Heart right ventricle (tissue), 16 donors: ENCODE data around the gene RBPJL. TPM values are rescaled to one million over a fixed set of nuclear protein-coding genes. Genes with fewer than 3 reads are reported as not detected.

ENCODE experiments used
- ATAC-seq, 8 donors: fragments of 200-7000 bp; cut with Tn5 transposase; one replicate each; pipeline ENCODE4 v1.9.1; 2020; ENCODE audit warnings: mild to moderate bottlenecking in 8 of 8, moderate library complexity in 8 of 8, moderate number of reproducible peaks in 1 of 8
- DNase-seq, 2 donors: peaks; one replicate each; pipeline ENCODE4 v3.0.0-alpha.2; 2020
- H3K27ac ChIP-seq, 10 donors: fragments of 200-600 bp; sonication (generic) in 2 of 10; one replicate each; pipeline versions ENCODE4 v1.5.0 to v1.8.0; 2020 to 2022; ENCODE audit warnings: mild to moderate bottlenecking in 3 of 10
- H3K27me3 ChIP-seq, 7 donors: fragments of 200-600 bp; one replicate each; pipeline ENCODE4 v1.8.0; 2021 to 2022; ENCODE audit warnings: mild to moderate bottlenecking in 2 of 7
- H3K36me3 ChIP-seq, 9 donors: fragments of 200-600 bp; sonication (generic) in 1 of 9; one replicate each; pipeline versions ENCODE4 v1.5.0 to v1.8.0; 2020 to 2022; ENCODE audit warnings: mild to moderate bottlenecking in 2 of 9
- H3K4me1 ChIP-seq, 9 donors: fragments of 200-600 bp; sonication (generic) in 1 of 9; one replicate each; pipeline versions ENCODE4 v1.5.0 to v1.8.0; 2020 to 2022; ENCODE audit warnings: mild to moderate bottlenecking in 4 of 9
- H3K4me3 ChIP-seq, 10 donors: fragments of 200-600 bp; sonication (generic) in 2 of 10; one replicate each; pipeline versions ENCODE4 v1.5.0 to v1.8.0; 2020 to 2022; ENCODE audit warnings: mild to moderate bottlenecking in 7 of 10, moderate library complexity in 2 of 10
- H3K9me3 ChIP-seq, 11 donors: fragments of 200-600 bp in 10 of 11; sonication (generic) in 2 of 11; one replicate each; pipeline versions ENCODE4 v1.5.0 to v1.8.0; 2013 to 2022; ENCODE audit warnings: mild to moderate bottlenecking in 2 of 11, control low read depth in 1 of 11, moderate library complexity in 1 of 11
- WGBS, 2 donors: extraction: QIAGEN DNeasy Blood & Tissue Kit; methylation state at CpG; one replicate each; pipeline ENCODE4 v1.1.7; 2013; ENCODE audit warnings: inconsistent platforms in 1 of 2; 5-methylcytosine and 5-hydroxymethylcytosine counted together
- intact Hi-C, 10 donors: fragments of 100-400 bp; cut with DNase I; formaldehyde crosslinking; loops; one replicate each; pipeline versions ENCODE4 v1.11.1 to v1.14.2; 2022
- polyA plus RNA-seq, 2 donors: library from polyadenylated mRNA; stranded (reverse); fragments of 200-250 nt; gene quantifications; one replicate each; pipeline ENCODE4 v1.2.3, GENCODE V29; 2013
- total RNA-seq, 10 donors: library from RNA; stranded (reverse); fragmentation: NEBNext Ultra II Directional in 3 of 10; extraction: Animal tissue kit (Norgen Biotek cat#: 25700) in 3 of 10; gene quantifications; one replicate each; pipeline versions ENCODE4 v1.2.1 to v1.2.4, GENCODE V29; 2021 to 2023
- TF ChIP-seq, protein P1 (sequence below), 9 donors: fragments of 200-600 bp; sonication (generic) in 2 of 9; IDR thresholded peaks; one replicate each; pipeline versions ENCODE4 v1.5.0 to v1.8.0; 2021 to 2022; ENCODE audit warnings: antibody characterized with exemption in 9 of 9, mild to moderate bottlenecking in 5 of 9, moderate library complexity in 1 of 9
- donor health status: Arrhythmogenic right ventricular cardiomyopathy.
- donor health status: ischemic (EF 13 %, LVEDD 7.1; RV severe dilation, severe dysfunction).
- donor health status: healthy with polysubstance abuse.
- donor health status: DM: no; HTN: yes; CAD: no.
- donor health status: DM: no; HTN: no; CAD: no.
- donor health status: ischemic (EF 25% LVEDD 6.9; RV normal size, moderate dysfunction).
- donor health status: ischemic (EF 25% LVEDD 5.7; RV mildly dilated, moderate dysfunction).
- donor health status: healthy.
- donor health status: DM: yes; HTN: yes; CAD: no.
- donor health status: Ischemic cardiomyopathy.
- donor health status: ischemic (EF 35%, LVEDD 5.7; RV mildly dilated, moderate dysfunction).
- donor health status: nonischemic (EF 11% LVEDD 7.7; RV severe dilation, severe dysfunction).
- donor health status: DM: yes; HTN: yes; CAD: no.
- donor health status: PGD.
- donor health status: ischemic (EF 29% LVEDD 5.4; RV normal size, mild dysfunction).
- donor health status: nonischemic (EF 23%, LVEDD 6.1; RV moderate dilation, normal function).

RBPJL gene
- total and polyA plus RNA-seq, 12 donors, result 0.06 TPM; not detected in 11

DNA sequence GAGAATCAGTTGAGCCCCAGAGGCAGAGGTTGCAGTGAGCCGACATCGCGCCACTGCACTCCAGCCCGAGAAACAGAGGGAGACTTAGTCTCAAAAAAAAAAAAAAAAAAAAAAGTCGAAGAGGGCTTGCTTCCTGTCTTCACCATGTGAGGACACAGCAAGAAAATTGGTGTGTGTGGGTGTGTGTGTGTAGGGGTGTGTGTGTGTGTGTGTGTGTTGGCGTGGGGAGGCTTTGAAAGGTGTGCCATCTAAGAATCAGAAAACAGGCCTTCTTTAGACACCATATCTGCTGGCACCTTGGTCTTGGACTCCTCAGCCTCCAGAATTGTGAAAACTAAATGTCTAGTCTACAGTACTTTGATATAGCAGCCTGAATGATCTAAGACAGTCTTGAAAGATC lies 6.9 kb upstream of the RBPJL start:
- ATAC-seq (no peak), DNase-seq (no peak)
- TF ChIP-seq, protein P1, sequence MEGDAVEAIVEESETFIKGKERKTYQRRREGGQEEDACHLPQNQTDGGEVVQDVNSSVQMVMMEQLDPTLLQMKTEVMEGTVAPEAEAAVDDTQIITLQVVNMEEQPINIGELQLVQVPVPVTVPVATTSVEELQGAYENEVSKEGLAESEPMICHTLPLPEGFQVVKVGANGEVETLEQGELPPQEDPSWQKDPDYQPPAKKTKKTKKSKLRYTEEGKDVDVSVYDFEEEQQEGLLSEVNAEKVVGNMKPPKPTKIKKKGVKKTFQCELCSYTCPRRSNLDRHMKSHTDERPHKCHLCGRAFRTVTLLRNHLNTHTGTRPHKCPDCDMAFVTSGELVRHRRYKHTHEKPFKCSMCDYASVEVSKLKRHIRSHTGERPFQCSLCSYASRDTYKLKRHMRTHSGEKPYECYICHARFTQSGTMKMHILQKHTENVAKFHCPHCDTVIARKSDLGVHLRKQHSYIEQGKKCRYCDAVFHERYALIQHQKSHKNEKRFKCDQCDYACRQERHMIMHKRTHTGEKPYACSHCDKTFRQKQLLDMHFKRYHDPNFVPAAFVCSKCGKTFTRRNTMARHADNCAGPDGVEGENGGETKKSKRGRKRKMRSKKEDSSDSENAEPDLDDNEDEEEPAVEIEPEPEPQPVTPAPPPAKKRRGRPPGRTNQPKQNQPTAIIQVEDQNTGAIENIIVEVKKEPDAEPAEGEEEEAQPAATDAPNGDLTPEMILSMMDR (IDR thresholded peaks at IDR 0.05), result no peak
- Histone ChIP-seq H3K9me3 (no peaks in the 10 kb centered on the region), H3K36me3 (no peaks in the 10 kb centered on the region), H3K27me3 (peaks cover 0 to 79% (median 54%) of the 10 kb centered on the region in 7 donors), H3K4me1 (no peaks in the 10 kb centered on the region), H3K4me3 (no peak overlapping the region), H3K27ac (no peak overlapping the region)
- intact Hi-C loops, result loop anchor here in 1 of 10 donors (10.0 kb wide), 1 partner anchor 295 kb away; no protein-coding TSS in a partner anchor
- WGBS, 2 donors, result 90 to 92% methylated on average over 6 of the region's 6 CpGs

GRCh38 chr20:45300961-45301360 lies 5.7 kb upstream of the RBPJL start:
- Histone ChIP-seq H3K4me3 (no peak overlapping the region), H3K9me3 (no peaks in the 10 kb centered on the region), H3K4me1 (no peaks in the 10 kb centered on the region), H3K27ac (no peak overlapping the region), H3K27me3 (peaks cover 0 to 79% (median 50%) of the 10 kb centered on the region in 7 donors), H3K36me3 (no peaks in the 10 kb centered on the region)
- WGBS, 2 donors, result 33 to 47% methylated on average over 4 of the region's 4 CpGs
- DNase-seq (no peak), ATAC-seq (peak in 2 of 8 donors; percentile 19 to 35)
- intact Hi-C loops, result no loop called here
- TF ChIP-seq, protein P1 (IDR thresholded peaks at IDR 0.05), result peak in 4 of 9 donors; percentile 11 to 39 (median 19)

GRCh38 chr20:45301824-45302271 lies 4.8 kb upstream of the RBPJL start:
- DNase-seq (no peak), ATAC-seq (no peak)
- intact Hi-C loops, result no loop called here
- Histone ChIP-seq H3K4me1 (peaks cover 0 to 4% (median 0%) of the 10 kb centered on the region in 9 donors), H3K9me3 (no peaks in the 10 kb centered on the region), H3K4me3 (no peak overlapping the region), H3K27ac (no peak overlapping the region), H3K36me3 (no peaks in the 10 kb centered on the region), H3K27me3 (peaks cover 5 to 79% (median 51%) of the 10 kb centered on the region in 7 donors)
- 78 to 81% methylated on average over 5 of the region's 5 CpGs for WGBS, 2 donors
- TF ChIP-seq, protein P1 (IDR thresholded peaks at IDR 0.05), result no peak

DNA sequence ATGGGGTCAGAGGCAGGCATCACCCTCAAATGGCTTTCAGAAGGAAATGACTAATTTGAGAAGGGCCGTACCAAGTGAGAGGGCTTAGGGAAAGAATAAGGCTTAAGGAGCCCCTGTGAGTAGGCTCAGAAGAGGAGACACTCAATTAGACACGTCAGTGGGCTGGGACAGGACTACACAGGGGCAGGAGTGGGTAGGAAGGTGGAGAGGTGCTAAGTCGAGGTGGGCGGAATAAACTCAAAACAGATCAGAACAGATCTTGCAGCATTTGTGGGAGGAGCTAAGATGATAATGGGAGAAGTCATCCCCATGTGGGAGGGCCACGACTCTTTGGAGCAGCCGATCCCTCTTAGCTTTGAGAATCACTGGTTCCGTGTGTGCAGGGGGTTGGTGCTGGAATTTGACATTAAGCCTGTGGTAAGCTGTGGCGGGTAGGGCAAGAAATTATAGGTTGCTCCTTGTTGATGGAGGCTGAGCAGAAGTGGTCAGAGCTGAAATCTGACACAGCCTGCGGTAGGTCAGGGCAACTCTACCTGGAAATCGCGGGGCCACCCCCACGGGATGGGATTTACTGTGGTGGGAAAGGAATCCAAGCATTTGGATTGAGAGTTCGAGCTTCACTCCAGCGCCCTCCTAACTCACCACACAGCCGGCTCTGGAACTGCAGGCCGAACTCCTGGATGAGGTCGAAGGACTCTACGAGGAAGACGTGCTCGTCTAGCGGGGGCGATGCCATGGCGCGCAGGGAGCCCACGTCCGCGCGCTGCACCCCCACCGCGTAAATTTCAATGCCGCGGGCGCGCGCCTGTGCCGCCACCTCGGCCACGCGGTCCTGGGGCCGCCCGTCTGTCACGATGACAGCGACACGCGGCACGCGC lies 2.8 kb upstream of the RBPJL start:
- no peak for DNase-seq
- Histone ChIP-seq H3K27me3 (peaks cover 5 to 76% (median 65%) of the 10 kb centered on the region in 7 donors), H3K4me3 (no peak overlapping the region), H3K4me1 (peaks cover 0 to 5% (median 3%) of the 10 kb centered on the region in 9 donors), H3K36me3 (no peaks in the 10 kb centered on the region), H3K9me3 (no peaks in the 10 kb centered on the region), H3K27ac (no peak overlapping the region)
- intact Hi-C loops, result no loop called here
- WGBS, 2 donors, result 32 to 39% methylated on average over 47 of the region's 47 CpGs
- TF ChIP-seq, protein P1 (IDR thresholded peaks at IDR 0.05), result no peak
- ATAC-seq, result no peak
